Type B pancreatic cell (in vitro differentiated cells): ENCODE results near the gene FBXL5. TPM values are rescaled to one million over a fixed set of nuclear protein-coding genes. Genes with fewer than 3 reads are reported as not detected.
A peak's percentile ranks its signal among the peaks of the same experiment; 100 is the strongest.

ENCODE experiments used
- DNase-seq: peaks from one replicate; pipeline ENCODE4 v3.0.0; 2021; ENCODE audit warnings: mixed read lengths; ENCODE audit not compliant: unreplicated experiment; ENCODE audit errors: extremely low spot score
- H3K27ac Mint-ChIP-seq: 2 replicates; pipeline ENCODE4 v1.8.0; 2021; ENCODE audit warnings: mild to moderate bottlenecking, mixed read lengths
- H3K27me3 Mint-ChIP-seq: 2 replicates; pipeline ENCODE4 v1.8.0; 2021; ENCODE audit warnings: mixed read lengths
- H3K36me3 Mint-ChIP-seq: 2 replicates; pipeline ENCODE4 v1.8.0; 2021; ENCODE audit warnings: mixed read lengths
- H3K4me1 Mint-ChIP-seq: one replicate; pipeline ENCODE4 v1.8.0; 2021; ENCODE audit warnings: mixed read lengths; ENCODE audit not compliant: unreplicated experiment
- H3K4me3 Mint-ChIP-seq: 2 replicates; pipeline ENCODE4 v1.8.0; 2021; ENCODE audit warnings: mild to moderate bottlenecking, mixed read lengths
- H3K9me3 Mint-ChIP-seq: 2 replicates; pipeline ENCODE4 v1.8.0; 2021; ENCODE audit warnings: mixed read lengths
- long read RNA-seq: library from polyadenylated mRNA; unstranded; transcript quantifications from one replicate; pipeline ENCODE4 v2.0.0, GENCODE V29; 2020
- total RNA-seq: library from RNA; stranded (reverse); gene quantifications from 2 replicates; pipeline ENCODE4 v1.2.1, GENCODE V29; 2021; ENCODE audit warnings: low replicate concordance
- TF ChIP-seq, protein P1 (sequence below): fragments of 200-600 bp; sonication (generic); conservative IDR thresholded peaks from 2 replicates; pipeline ENCODE4 v1.5.0; 2021; ENCODE audit warnings: antibody characterized with exemption, mild to moderate bottlenecking

FBXL5 gene, protein sequence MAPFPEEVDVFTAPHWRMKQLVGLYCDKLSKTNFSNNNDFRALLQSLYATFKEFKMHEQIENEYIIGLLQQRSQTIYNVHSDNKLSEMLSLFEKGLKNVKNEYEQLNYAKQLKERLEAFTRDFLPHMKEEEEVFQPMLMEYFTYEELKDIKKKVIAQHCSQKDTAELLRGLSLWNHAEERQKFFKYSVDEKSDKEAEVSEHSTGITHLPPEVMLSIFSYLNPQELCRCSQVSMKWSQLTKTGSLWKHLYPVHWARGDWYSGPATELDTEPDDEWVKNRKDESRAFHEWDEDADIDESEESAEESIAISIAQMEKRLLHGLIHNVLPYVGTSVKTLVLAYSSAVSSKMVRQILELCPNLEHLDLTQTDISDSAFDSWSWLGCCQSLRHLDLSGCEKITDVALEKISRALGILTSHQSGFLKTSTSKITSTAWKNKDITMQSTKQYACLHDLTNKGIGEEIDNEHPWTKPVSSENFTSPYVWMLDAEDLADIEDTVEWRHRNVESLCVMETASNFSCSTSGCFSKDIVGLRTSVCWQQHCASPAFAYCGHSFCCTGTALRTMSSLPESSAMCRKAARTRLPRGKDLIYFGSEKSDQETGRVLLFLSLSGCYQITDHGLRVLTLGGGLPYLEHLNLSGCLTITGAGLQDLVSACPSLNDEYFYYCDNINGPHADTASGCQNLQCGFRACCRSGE
- 48.2 and 48.4 TPM in 2 replicates for total RNA-seq
- long read RNA-seq, transcript FBXL5-202 (11 exons, 2,837 nt): minor isoform, 19 of 276 reads
- long read RNA-seq, transcript FBXL5-201 (11 exons, 3,385 nt): major isoform, 202 of 276 reads
- long read RNA-seq, transcript FBXL5-209 (12 exons, 2,951 nt): minor isoform, 6 of 276 reads
- long read RNA-seq, partial matches to known transcripts: 34 of 276 reads
- long read RNA-seq, other reads (novel, unspliced or antisense): 15 of 276 reads

DNA sequence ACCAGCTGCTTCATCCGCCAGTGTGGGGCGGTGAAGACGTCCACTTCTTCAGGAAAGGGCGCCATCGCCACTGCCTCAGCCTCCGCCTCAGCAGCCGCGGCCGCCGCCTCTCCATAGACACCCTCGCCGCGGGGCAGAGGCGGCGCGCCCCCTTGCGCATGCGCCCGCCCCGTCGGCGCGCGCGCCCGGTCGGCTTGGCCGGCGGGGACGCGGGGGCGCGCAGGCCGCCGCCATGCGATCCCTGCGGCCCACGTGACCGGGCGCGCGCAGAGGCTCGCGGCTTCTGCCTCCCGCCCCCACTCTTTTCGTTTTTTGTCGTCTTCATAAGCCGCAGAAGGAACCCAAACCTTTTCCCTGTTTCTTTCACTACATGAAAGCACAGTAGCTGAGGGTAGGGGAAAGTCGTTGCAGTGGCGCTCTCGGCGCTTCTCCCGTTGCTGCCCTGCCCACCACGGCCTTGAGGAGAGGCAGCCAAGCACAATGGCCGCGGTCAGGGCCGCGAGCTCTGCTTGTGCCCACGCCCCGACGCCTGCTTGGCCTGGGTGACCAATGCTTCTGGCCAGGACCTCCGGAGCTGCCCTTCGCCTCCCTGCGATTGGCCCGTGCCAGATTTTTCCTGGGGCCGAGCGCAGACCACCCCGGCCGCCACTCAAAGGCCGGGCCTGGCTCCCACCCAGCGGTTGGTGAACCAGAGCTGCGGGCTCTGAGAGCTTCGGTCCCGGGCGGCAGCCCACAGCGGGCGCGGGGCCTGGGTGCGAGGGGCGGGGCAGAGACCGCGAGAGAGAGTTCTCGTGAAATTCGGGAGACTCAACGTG, at the start of gene FBXL5:
Gene FBXL5, minus strand, starts transcription at position 135 of the 815 bp plus-strand sequence. Its CDS starts 70 bp downstream, at position 65.
- Mint-ChIP-seq H3K4me3 (peak within 1 kb of the TSS; percentile 99), H3K27ac (peak within 1 kb of the TSS; percentile 99), H3K9me3 (no peaks in the 10 kb centered on the region), H3K27me3 (no peaks in the 10 kb centered on the region), H3K36me3 (peaks cover 7% of the 10 kb centered on the region), H3K4me1 (peaks cover 30% of the 10 kb centered on the region)
- DNase-seq: peak; percentile 91
- TF ChIP-seq, protein P1, sequence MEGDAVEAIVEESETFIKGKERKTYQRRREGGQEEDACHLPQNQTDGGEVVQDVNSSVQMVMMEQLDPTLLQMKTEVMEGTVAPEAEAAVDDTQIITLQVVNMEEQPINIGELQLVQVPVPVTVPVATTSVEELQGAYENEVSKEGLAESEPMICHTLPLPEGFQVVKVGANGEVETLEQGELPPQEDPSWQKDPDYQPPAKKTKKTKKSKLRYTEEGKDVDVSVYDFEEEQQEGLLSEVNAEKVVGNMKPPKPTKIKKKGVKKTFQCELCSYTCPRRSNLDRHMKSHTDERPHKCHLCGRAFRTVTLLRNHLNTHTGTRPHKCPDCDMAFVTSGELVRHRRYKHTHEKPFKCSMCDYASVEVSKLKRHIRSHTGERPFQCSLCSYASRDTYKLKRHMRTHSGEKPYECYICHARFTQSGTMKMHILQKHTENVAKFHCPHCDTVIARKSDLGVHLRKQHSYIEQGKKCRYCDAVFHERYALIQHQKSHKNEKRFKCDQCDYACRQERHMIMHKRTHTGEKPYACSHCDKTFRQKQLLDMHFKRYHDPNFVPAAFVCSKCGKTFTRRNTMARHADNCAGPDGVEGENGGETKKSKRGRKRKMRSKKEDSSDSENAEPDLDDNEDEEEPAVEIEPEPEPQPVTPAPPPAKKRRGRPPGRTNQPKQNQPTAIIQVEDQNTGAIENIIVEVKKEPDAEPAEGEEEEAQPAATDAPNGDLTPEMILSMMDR: no peak

DNA sequence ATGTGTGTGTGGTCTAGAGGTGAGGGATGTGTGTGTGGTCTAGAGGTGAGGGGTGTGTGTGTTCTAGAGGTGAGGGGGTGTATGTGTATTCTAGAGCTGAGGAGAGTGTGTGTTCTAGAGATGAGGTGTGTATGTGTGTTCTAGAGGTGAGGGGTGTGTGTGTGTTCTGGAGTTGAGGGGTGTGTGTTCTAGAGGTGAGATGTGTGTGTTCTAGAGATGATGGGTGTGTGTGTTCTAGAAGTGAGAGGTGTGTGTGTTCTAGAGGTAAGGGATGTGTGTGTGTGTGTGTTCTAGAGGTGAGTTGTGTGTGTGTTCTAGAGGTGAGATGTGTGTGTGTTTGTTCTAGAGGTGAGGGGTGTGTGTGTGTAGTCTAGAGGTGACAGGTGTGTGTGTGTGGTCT, 49.0 kb upstream of the FBXL5 start:
- TF ChIP-seq, protein P1: no peak
- H3K27ac Mint-ChIP-seq: peak overlapping the region; percentile 25
- DNase-seq: no peak
- no peaks in the 10 kb centered on the region for H3K27me3 Mint-ChIP-seq
- no peaks in the 10 kb centered on the region for H3K9me3 Mint-ChIP-seq
- H3K36me3 Mint-ChIP-seq: no peaks in the 10 kb centered on the region
- H3K4me1 Mint-ChIP-seq: peaks cover 14% of the 10 kb centered on the region
- H3K4me3 Mint-ChIP-seq: peak overlapping the region; percentile 1

DNA sequence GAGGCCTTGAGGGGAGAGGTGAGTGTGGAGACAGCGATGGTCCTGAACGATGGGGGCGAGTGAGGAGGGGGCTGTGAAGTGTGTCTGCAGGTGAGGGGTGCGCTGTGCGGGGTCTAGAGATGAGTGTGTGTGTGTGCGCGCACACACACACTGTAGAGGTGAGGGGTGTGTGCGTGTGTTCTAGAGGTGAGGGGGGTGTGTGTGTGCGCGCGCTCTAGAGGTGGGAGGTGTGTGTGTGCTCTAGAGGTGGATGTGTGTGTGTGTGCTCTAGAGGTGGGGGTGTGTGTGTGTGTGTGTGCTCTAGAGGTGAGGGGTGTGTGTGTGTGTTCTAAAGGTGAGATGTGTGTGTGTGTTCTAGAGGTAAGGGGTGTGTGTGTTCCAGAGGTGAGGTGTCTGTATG, 48.3 kb upstream of the FBXL5 start:
- Mint-ChIP-seq H3K4me3 (peak overlapping the region; percentile 1), H3K27me3 (no peaks in the 10 kb centered on the region), H3K9me3 (no peaks in the 10 kb centered on the region), H3K36me3 (no peaks in the 10 kb centered on the region), H3K4me1 (peaks cover 14% of the 10 kb centered on the region), H3K27ac (peak overlapping the region; percentile 11)
- TF ChIP-seq, protein P1: no peak
- no peak for DNase-seq

DNA sequence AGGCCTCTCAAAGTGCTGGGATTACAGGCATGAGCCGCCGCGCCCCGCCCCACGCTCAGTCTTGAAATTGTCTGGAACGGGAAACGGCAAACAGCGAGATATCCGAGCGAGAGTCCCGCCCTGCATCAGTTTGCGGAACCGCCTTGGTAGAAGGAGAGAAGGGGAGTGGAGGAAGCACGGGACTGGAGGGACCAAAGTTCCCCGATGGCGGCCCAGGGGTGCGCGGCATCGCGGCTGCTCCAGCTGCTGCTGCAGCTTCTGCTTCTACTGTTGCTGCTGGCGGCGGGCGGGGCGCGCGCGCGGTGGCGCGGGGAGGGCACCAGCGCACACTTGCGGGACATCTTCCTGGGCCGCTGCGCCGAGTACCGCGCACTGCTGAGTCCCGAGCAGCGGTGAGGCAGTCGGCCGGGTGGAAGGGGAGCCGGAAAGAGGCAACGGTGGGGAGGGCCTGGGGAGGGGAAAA, 47.8 kb upstream of the FBXL5 start, which contains the start of gene BST1:
Gene BST1, plus strand, starts transcription at position 125 of the 463 bp plus-strand sequence. Its CDS starts 80 bp downstream, at position 205.
- peak within 1 kb of the TSS; percentile 69 for H3K4me3 Mint-ChIP-seq
- no peaks in the 10 kb centered on the region for H3K36me3 Mint-ChIP-seq
- H3K4me1 Mint-ChIP-seq: peaks cover 14% of the 10 kb centered on the region
- TF ChIP-seq, protein P1: no peak
- DNase-seq: no peak
- H3K27ac Mint-ChIP-seq: peak within 1 kb of the TSS; percentile 11
- H3K9me3 Mint-ChIP-seq: no peaks in the 10 kb centered on the region
- no peaks in the 10 kb centered on the region for H3K27me3 Mint-ChIP-seq

DNA sequence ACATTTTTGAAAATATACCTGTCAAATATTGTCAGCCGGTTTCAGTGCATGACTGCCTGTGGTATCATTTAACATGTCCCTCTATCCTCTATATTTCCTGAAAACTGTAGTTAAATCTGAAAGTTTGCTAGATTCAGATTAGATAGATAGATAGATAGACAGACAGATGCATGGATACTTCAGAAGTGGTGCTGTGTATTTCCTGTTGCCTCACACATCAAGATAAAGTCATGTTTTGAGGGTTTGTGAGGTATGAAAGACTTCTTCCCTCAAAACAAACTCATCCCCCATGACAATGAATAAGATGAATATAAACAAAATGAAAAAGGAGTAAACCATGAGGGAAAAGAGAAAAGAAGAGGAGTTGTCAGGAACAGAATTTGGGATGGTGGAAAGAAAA, 41.7 kb upstream of the FBXL5 start:
- no peaks in the 10 kb centered on the region for H3K4me1 Mint-ChIP-seq
- H3K27me3 Mint-ChIP-seq: no peaks in the 10 kb centered on the region
- no peak overlapping the region for H3K4me3 Mint-ChIP-seq
- H3K27ac Mint-ChIP-seq: no peak overlapping the region
- H3K36me3 Mint-ChIP-seq: no peaks in the 10 kb centered on the region
- DNase-seq: no peak
- TF ChIP-seq, protein P1: no peak
- no peaks in the 10 kb centered on the region for H3K9me3 Mint-ChIP-seq
